ENCODE data around the gene PSEN2.
"Not testable (repeated sequence)": the region's sequence is repeated elsewhere in the genome, so short reads cannot be mapped to it uniquely, and the experiment has no call there.

Gene PSEN2

GRCh38 chr1:226831953-226832352, 38.5 kb upstream of the PSEN2 start:
- Histone ChIP-seq H3K4me1 (ENCODE audit: control insufficient read depth, insufficient read depth, low read length) (peaks cover 7% of the 10 kb centered on the region), H3K9me3 (replicated peaks; ENCODE audit: low read length) (no peaks in the 10 kb centered on the region), H3K4me2 (ENCODE audit: low read length) (no peak overlapping the region), H3K4me3 (ENCODE audit: low read length) (no peak overlapping the region), H3K27me3 (ENCODE audit: control insufficient read depth, insufficient read depth, low read length) (peaks cover 9% of the 10 kb centered on the region), H3K36me3 (ENCODE audit: insufficient read depth, low read length) (no peaks in the 10 kb centered on the region), H3K9ac (ENCODE audit: low read depth, low read length) (no peak overlapping the region)

GRCh38 chr1:226832613-226833012, 37.8 kb upstream of the PSEN2 start:
- Histone ChIP-seq H3K4me1 (ENCODE audit: control insufficient read depth, insufficient read depth, low read length) (peaks cover 3% of the 10 kb centered on the region), H3K9me3 (replicated peaks; ENCODE audit: low read length) (no peaks in the 10 kb centered on the region), H3K4me2 (ENCODE audit: low read length) (no peak overlapping the region), H3K27me3 (ENCODE audit: control insufficient read depth, insufficient read depth, low read length) (peaks cover 9% of the 10 kb centered on the region), H3K4me3 (ENCODE audit: low read length) (no peak overlapping the region), H3K9ac (ENCODE audit: low read depth, low read length) (no peak overlapping the region), H3K36me3 (ENCODE audit: insufficient read depth, low read length) (no peaks in the 10 kb centered on the region)

DNA sequence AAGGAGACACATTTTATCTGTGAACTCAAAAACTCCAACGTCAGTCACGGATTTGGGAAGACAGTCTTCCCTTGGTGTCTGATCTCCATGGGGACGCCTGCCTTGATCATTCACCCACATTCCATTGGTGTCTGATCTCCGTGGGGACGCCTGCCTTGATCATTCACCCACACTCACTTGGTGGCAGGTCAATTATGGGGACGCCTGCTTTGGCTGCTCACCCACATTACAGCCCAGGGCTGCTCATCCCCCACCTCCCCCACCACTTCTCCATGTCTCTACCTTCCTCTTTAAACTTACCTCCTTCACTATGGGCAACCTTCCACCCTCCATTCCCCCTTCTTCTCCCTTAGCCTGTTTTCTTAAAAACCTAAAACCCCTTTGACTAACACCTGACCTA, 36.2 kb upstream of the PSEN2 start:
- not testable (repeated sequence) for H3K4me3 ChIP-seq (ENCODE audit: low read length); H3K9ac ChIP-seq (ENCODE audit: low read depth, low read length); H3K4me2 ChIP-seq (ENCODE audit: low read length); H3K36me3 ChIP-seq (ENCODE audit: insufficient read depth, low read length); H3K9me3 ChIP-seq (replicated peaks; ENCODE audit: low read length); H3K4me1 ChIP-seq (ENCODE audit: control insufficient read depth, insufficient read depth, low read length); H3K27me3 ChIP-seq (ENCODE audit: control insufficient read depth, insufficient read depth, low read length)

DNA sequence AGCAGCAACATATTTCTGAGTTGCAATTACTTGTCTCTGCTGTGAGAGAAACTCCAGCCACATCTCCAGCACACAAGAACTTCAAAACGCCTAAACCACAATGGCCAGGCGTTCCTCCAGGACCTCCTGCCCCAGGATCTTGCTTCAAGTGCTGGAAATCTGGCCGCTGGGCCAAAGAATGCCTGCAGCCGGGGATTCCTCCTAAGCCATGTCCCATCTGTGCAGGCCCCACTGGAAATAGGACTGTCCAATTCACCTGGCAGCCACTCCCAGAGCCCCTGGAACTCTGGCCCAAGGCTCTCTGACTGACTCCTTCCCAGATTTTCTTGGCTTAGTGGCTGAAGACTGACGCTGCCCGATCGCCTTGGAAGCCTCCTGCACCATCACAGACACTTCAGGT, 35.0 kb upstream of the PSEN2 start:
- H3K4me3 ChIP-seq (ENCODE audit: low read length); H3K9me3 ChIP-seq (replicated peaks; ENCODE audit: low read length): not testable (repeated sequence)

DNA sequence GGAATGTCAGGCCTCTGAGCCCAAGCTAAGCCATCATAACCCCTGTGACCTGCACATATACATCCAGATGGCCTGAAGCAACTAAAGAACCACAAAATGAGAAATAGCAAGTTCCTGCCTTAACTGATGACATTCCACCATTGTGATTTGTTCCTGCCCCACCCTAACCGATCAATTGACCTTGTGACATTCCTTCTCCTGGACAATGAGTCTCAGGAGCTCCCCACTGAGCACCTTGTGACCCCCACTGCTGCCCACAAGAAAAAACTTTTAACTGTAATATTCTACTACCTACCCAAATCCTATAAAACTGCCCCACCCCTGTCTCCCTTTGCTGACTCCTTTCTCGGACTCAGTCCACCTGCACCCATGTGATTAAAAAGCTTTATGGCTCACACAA, 32.5 kb upstream of the PSEN2 start:
- H3K27me3 ChIP-seq (ENCODE audit: control insufficient read depth, insufficient read depth, low read length); H3K9ac ChIP-seq (ENCODE audit: low read depth, low read length); H3K4me3 ChIP-seq (ENCODE audit: low read length); H3K36me3 ChIP-seq (ENCODE audit: insufficient read depth, low read length); H3K4me1 ChIP-seq (ENCODE audit: control insufficient read depth, insufficient read depth, low read length); H3K4me2 ChIP-seq (ENCODE audit: low read length); H3K9me3 ChIP-seq (replicated peaks; ENCODE audit: low read length): not testable (repeated sequence)

More for the DNA sequence above, 35.0 kb upstream of the PSEN2 start:
- not testable (repeated sequence) for H3K4me2 ChIP-seq (ENCODE audit: low read length); H3K27me3 ChIP-seq (ENCODE audit: control insufficient read depth, insufficient read depth, low read length); H3K36me3 ChIP-seq (ENCODE audit: insufficient read depth, low read length); H3K9ac ChIP-seq (ENCODE audit: low read depth, low read length); H3K4me1 ChIP-seq (ENCODE audit: control insufficient read depth, insufficient read depth, low read length)

DNA sequence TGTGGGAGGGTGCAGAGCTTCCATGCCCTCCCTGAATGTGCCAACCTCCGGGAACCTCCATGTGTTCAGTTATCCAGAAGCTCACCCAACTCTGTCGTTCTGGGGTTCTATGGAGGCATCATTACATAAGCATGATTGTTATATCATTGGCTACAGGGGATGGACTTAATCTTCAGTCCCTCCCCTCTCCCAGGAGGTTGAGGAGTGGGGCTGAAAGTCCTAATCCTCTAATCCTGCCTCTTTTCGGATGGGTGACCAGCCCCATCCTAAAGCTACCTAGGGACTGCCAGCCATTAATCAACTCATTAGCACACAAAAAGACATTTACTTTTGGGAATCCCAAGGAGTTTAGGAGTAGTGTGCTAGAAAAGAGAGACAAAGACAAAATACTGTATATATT, 32.0 kb upstream of the PSEN2 start:
- no peaks in the 10 kb centered on the region for H3K27me3 ChIP-seq (ENCODE audit: control insufficient read depth, insufficient read depth, low read length)
- H3K4me2 ChIP-seq (ENCODE audit: low read length) = no peak overlapping the region

GRCh38 chr1:226845624-226846023, 24.8 kb upstream of the PSEN2 start:
- no peaks in the 10 kb centered on the region for H3K27me3 ChIP-seq (ENCODE audit: control insufficient read depth, insufficient read depth, low read length)
- no peak overlapping the region for H3K4me2 ChIP-seq (ENCODE audit: low read length)
- no peaks in the 10 kb centered on the region for H3K4me1 ChIP-seq (ENCODE audit: control insufficient read depth, insufficient read depth, low read length)
- no peak overlapping the region for H3K4me3 ChIP-seq (ENCODE audit: low read length)
- no peak overlapping the region for H3K9ac ChIP-seq (ENCODE audit: low read depth, low read length)
- H3K36me3 ChIP-seq (ENCODE audit: insufficient read depth, low read length) = no peaks in the 10 kb centered on the region
- no peaks in the 10 kb centered on the region for H3K9me3 ChIP-seq (replicated peaks; ENCODE audit: low read length)

More for the DNA sequence above, 32.0 kb upstream of the PSEN2 start:
- Histone ChIP-seq H3K4me3 (ENCODE audit: low read length) (no peak overlapping the region), H3K4me1 (ENCODE audit: control insufficient read depth, insufficient read depth, low read length) (no peaks in the 10 kb centered on the region), H3K36me3 (ENCODE audit: insufficient read depth, low read length) (no peaks in the 10 kb centered on the region), H3K9ac (ENCODE audit: low read depth, low read length) (no peak overlapping the region), H3K9me3 (replicated peaks; ENCODE audit: low read length) (no peaks in the 10 kb centered on the region)

GRCh38 chr1:226846786-226847185, 23.6 kb upstream of the PSEN2 start:
- H3K9ac ChIP-seq (ENCODE audit: low read depth, low read length) = no peak overlapping the region
- no peaks in the 10 kb centered on the region for H3K36me3 ChIP-seq (ENCODE audit: insufficient read depth, low read length)
- H3K4me1 ChIP-seq (ENCODE audit: control insufficient read depth, insufficient read depth, low read length) = no peaks in the 10 kb centered on the region
- H3K4me2 ChIP-seq (ENCODE audit: low read length) = no peak overlapping the region
- H3K27me3 ChIP-seq (ENCODE audit: control insufficient read depth, insufficient read depth, low read length) = no peaks in the 10 kb centered on the region
- H3K4me3 ChIP-seq (ENCODE audit: low read length) = no peak overlapping the region
- H3K9me3 ChIP-seq (replicated peaks; ENCODE audit: low read length) = no peaks in the 10 kb centered on the region

GRCh38 chr1:226854548-226854947, 15.9 kb upstream of the PSEN2 start:
- not testable (repeated sequence) for H3K4me2 ChIP-seq (ENCODE audit: low read length); H3K36me3 ChIP-seq (ENCODE audit: insufficient read depth, low read length)

DNA sequence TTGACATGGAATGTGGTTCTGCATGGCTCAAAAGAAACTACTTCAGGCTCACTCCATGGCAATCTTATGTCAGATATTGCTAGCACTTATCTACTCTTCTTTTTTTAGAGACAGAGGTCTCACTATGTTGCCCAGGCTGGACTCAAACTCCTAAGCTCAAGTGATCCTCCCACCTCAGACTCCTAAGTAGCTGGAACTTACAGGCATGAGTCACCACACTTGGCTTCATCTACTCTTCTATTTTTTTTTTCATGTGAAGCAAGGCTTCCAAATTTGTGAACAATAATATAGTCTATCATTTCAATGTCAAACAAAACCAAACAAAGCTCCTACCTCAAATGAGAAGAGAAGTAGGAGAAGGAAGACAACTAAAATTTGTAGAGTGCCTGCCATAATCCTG, 7.5 kb upstream of the PSEN2 start:
- H3K4me3 ChIP-seq (ENCODE audit: low read length) = no peak overlapping the region
- H3K36me3 ChIP-seq (ENCODE audit: insufficient read depth, low read length) = no peaks in the 10 kb centered on the region
- no peaks in the 10 kb centered on the region for H3K9me3 ChIP-seq (replicated peaks; ENCODE audit: low read length)
- H3K27me3 ChIP-seq (ENCODE audit: control insufficient read depth, insufficient read depth, low read length) = no peaks in the 10 kb centered on the region
- peaks cover 15% of the 10 kb centered on the region for H3K4me1 ChIP-seq (ENCODE audit: control insufficient read depth, insufficient read depth, low read length)
- H3K4me2 ChIP-seq (ENCODE audit: low read length) = no peak overlapping the region
- no peak overlapping the region for H3K9ac ChIP-seq (ENCODE audit: low read depth, low read length)

More at GRCh38 chr1:226854548-226854947, 15.9 kb upstream of the PSEN2 start:
- not testable (repeated sequence) for H3K4me1 ChIP-seq (ENCODE audit: control insufficient read depth, insufficient read depth, low read length); H3K9ac ChIP-seq (ENCODE audit: low read depth, low read length); H3K4me3 ChIP-seq (ENCODE audit: low read length); H3K9me3 ChIP-seq (replicated peaks; ENCODE audit: low read length); H3K27me3 ChIP-seq (ENCODE audit: control insufficient read depth, insufficient read depth, low read length)

DNA sequence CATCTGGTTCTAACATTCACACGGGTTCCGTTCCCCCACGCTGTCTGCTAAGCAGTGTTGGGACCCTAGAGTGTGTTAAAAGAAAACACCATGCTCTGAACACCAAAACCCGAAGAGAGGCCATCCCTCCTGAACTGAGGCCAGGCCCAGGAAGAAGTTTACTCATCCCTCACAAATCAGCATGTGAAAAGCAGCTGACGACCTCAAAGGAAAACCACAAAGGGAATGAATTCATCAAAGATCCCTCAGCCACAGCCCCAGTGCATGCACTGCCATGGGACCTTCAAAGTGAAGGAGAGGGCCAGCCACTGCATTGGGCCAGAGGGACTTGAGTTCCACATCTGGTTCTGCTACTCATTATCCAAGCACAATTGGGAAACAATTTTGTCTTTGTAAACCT, 7.0 kb upstream of the PSEN2 start:
- Histone ChIP-seq H3K9ac (ENCODE audit: low read depth, low read length) (no peak overlapping the region), H3K4me3 (ENCODE audit: low read length) (no peak overlapping the region), H3K36me3 (ENCODE audit: insufficient read depth, low read length) (no peaks in the 10 kb centered on the region), H3K9me3 (replicated peaks; ENCODE audit: low read length) (no peaks in the 10 kb centered on the region), H3K4me2 (ENCODE audit: low read length) (no peak overlapping the region), H3K4me1 (ENCODE audit: control insufficient read depth, insufficient read depth, low read length) (peaks cover 15% of the 10 kb centered on the region), H3K27me3 (ENCODE audit: control insufficient read depth, insufficient read depth, low read length) (no peaks in the 10 kb centered on the region)

- no peak overlapping the region for H3K4me3 ChIP-seq (ENCODE audit: low read length)
- H3K36me3 ChIP-seq (ENCODE audit: insufficient read depth, low read length) = no peaks in the 10 kb centered on the region
- no peak overlapping the region for H3K4me2 ChIP-seq (ENCODE audit: low read length)
- H3K9ac ChIP-seq (ENCODE audit: low read depth, low read length) = no peak overlapping the region
- H3K27me3 ChIP-seq (ENCODE audit: control insufficient read depth, insufficient read depth, low read length) = no peaks in the 10 kb centered on the region
- H3K9me3 ChIP-seq (replicated peaks; ENCODE audit: low read length) = no peaks in the 10 kb centered on the region
- peaks cover 15% of the 10 kb centered on the region for H3K4me1 ChIP-seq (ENCODE audit: control insufficient read depth, insufficient read depth, low read length)
These were observed 6.1 kb upstream of the PSEN2 start for GRCh38 chr1:226864311-226864710.

Measured in skeletal muscle satellite cell (primary cell).